ENCODE data around the gene PPIB. TPM values are rescaled to one million over a fixed set of nuclear protein-coding genes. Genes with fewer than 3 reads are reported as not detected.

The PPIB gene
- total and polyA plus RNA-seq, 4 donors: 379 to 768 (median 632) TPM

- H3K27ac ChIP-seq (ENCODE audit: low read depth in 1 of 2, low read length in 2 of 2): peak overlapping the region; percentile 78 to 88
- H3K9me3 ChIP-seq (ENCODE audit: control insufficient read depth in 4 of 4, low read length in 3 of 4): no peaks in the 10 kb centered on the region
- DNase-seq (ENCODE audit: low spot score): no peak
- H3K4me1 ChIP-seq (ENCODE audit: control insufficient read depth in 4 of 4, insufficient read depth in 4 of 4, low read length in 3 of 4): peaks cover 3 to 35% (median 21%) of the 10 kb centered on the region in 4 donors
- peak overlapping the region; percentile 9 to 51 (median 21) for H3K4me3 ChIP-seq (ENCODE audit: low read depth in 1 of 3, low read length in 3 of 3)
- H3K27me3 ChIP-seq (ENCODE audit: control insufficient read depth in 4 of 4, insufficient read depth in 4 of 4, low read length in 3 of 4): no peaks in the 10 kb centered on the region
- peak overlapping the region; percentile 4 to 75 for H3K9ac ChIP-seq (ENCODE audit: low read depth in 1 of 2, low read length in 2 of 2)
- peaks cover 9 to 15% (median 13%) of the 10 kb centered on the region in 4 donors for H3K36me3 ChIP-seq (ENCODE audit: control insufficient read depth in 4 of 4, insufficient read depth in 3 of 4, low read depth in 1 of 4, low read length in 3 of 4)
- WGBS: 24% methylated on average over 14 of the region's 14 CpGs
- no peak for TF ChIP-seq FOXA1 (IDR thresholded peaks at IDR 0.05)
- peak; percentile 59 for TF ChIP-seq YY1 (IDR thresholded peaks at IDR 0.05)
- TF ChIP-seq GABPA (IDR thresholded peaks at IDR 0.05 in 1 of 2, conservative IDR thresholded peaks at IDR 0.05 in 1 of 2): no peak
- peak; percentile 28 to 43 for TF ChIP-seq HNF4A (conservative IDR thresholded peaks at IDR 0.05)
- TF ChIP-seq SP1 (IDR thresholded peaks at IDR 0.05): no peak
- TF ChIP-seq EGR1 (IDR thresholded peaks at IDR 0.05; ENCODE audit: low read depth in 2 of 2): no peak
- no peak for TF ChIP-seq HNF4G (IDR thresholded peaks at IDR 0.05)
- TF ChIP-seq, protein P1, sequence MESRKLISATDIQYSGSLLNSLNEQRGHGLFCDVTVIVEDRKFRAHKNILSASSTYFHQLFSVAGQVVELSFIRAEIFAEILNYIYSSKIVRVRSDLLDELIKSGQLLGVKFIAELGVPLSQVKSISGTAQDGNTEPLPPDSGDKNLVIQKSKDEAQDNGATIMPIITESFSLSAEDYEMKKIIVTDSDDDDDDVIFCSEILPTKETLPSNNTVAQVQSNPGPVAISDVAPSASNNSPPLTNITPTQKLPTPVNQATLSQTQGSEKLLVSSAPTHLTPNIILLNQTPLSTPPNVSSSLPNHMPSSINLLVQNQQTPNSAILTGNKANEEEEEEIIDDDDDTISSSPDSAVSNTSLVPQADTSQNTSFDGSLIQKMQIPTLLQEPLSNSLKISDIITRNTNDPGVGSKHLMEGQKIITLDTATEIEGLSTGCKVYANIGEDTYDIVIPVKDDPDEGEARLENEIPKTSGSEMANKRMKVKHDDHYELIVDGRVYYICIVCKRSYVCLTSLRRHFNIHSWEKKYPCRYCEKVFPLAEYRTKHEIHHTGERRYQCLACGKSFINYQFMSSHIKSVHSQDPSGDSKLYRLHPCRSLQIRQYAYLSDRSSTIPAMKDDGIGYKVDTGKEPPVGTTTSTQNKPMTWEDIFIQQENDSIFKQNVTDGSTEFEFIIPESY (IDR thresholded peaks at IDR 0.05): no peak
- TF ChIP-seq, protein P2, sequence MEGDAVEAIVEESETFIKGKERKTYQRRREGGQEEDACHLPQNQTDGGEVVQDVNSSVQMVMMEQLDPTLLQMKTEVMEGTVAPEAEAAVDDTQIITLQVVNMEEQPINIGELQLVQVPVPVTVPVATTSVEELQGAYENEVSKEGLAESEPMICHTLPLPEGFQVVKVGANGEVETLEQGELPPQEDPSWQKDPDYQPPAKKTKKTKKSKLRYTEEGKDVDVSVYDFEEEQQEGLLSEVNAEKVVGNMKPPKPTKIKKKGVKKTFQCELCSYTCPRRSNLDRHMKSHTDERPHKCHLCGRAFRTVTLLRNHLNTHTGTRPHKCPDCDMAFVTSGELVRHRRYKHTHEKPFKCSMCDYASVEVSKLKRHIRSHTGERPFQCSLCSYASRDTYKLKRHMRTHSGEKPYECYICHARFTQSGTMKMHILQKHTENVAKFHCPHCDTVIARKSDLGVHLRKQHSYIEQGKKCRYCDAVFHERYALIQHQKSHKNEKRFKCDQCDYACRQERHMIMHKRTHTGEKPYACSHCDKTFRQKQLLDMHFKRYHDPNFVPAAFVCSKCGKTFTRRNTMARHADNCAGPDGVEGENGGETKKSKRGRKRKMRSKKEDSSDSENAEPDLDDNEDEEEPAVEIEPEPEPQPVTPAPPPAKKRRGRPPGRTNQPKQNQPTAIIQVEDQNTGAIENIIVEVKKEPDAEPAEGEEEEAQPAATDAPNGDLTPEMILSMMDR (IDR thresholded peaks at IDR 0.05; ENCODE audit: low read depth, low read length, missing input control): peak; percentile 10
- TF ChIP-seq RXRA (IDR thresholded peaks at IDR 0.05): peak; percentile 65 to 71
- TF ChIP-seq, protein P3, sequence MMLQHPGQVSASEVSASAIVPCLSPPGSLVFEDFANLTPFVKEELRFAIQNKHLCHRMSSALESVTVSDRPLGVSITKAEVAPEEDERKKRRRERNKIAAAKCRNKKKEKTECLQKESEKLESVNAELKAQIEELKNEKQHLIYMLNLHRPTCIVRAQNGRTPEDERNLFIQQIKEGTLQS (IDR thresholded peaks at IDR 0.05): peak; percentile 45
- no peak for TF ChIP-seq JUND (IDR thresholded peaks at IDR 0.05)
- TF ChIP-seq, protein P4, sequence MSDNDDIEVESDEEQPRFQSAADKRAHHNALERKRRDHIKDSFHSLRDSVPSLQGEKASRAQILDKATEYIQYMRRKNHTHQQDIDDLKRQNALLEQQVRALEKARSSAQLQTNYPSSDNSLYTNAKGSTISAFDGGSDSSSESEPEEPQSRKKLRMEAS (IDR thresholded peaks at IDR 0.05): peak; percentile 8
- peak; percentile 55 for TF ChIP-seq TAF1 (conservative IDR thresholded peaks at IDR 0.05)
- TF ChIP-seq FOXA2 (IDR thresholded peaks at IDR 0.05): peak; percentile 3
- TF ChIP-seq, protein P5, sequence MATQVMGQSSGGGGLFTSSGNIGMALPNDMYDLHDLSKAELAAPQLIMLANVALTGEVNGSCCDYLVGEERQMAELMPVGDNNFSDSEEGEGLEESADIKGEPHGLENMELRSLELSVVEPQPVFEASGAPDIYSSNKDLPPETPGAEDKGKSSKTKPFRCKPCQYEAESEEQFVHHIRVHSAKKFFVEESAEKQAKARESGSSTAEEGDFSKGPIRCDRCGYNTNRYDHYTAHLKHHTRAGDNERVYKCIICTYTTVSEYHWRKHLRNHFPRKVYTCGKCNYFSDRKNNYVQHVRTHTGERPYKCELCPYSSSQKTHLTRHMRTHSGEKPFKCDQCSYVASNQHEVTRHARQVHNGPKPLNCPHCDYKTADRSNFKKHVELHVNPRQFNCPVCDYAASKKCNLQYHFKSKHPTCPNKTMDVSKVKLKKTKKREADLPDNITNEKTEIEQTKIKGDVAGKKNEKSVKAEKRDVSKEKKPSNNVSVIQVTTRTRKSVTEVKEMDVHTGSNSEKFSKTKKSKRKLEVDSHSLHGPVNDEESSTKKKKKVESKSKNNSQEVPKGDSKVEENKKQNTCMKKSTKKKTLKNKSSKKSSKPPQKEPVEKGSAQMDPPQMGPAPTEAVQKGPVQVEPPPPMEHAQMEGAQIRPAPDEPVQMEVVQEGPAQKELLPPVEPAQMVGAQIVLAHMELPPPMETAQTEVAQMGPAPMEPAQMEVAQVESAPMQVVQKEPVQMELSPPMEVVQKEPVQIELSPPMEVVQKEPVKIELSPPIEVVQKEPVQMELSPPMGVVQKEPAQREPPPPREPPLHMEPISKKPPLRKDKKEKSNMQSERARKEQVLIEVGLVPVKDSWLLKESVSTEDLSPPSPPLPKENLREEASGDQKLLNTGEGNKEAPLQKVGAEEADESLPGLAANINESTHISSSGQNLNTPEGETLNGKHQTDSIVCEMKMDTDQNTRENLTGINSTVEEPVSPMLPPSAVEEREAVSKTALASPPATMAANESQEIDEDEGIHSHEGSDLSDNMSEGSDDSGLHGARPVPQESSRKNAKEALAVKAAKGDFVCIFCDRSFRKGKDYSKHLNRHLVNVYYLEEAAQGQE (IDR thresholded peaks at IDR 0.05): peak; percentile 33
- TF ChIP-seq RAD21 (IDR thresholded peaks at IDR 0.05): no peak
- TF ChIP-seq NR2F2 (IDR thresholded peaks at IDR 0.05): no peak
Measured at GRCh38 chr15:64163659-64164362, 989 bp upstream of the PPIB start.
